HepG2 (cell line): ENCODE measurements around the gene FAM181A. TPM values are rescaled to one million over a fixed set of nuclear protein-coding genes. Genes with fewer than 3 reads are reported as not detected.

Experiments
- CREB1 ChIP-seq, 2 experiments: fragments of 450-650 bp in 1 of 2; IDR thresholded peaks; 2 replicates each; pipeline ENCODE4 v1.6.1; 2016 to 2017; ENCODE audit warnings: control low read depth in 1 of 2, mild to moderate bottlenecking in 1 of 2, missing compliant biosample characterization in 1 of 2, missing genetic modification characterization in 1 of 2
- ETV5 ChIP-seq: IDR thresholded peaks from 2 replicates; pipeline ENCODE4 v1.6.1; 2018; ENCODE audit warnings: missing biosample characterization, missing genetic modification reagents, inconsistent platforms, borderline replicate concordance
- FOSL1 ChIP-seq: sonication (generic); formaldehyde crosslinking; IDR thresholded peaks from 2 replicates; pipeline ENCODE4 v1.9.0; 2021; ENCODE audit warnings: missing genetic modification reagents, borderline replicate concordance
- HMG20B ChIP-seq: conservative IDR thresholded peaks from 2 replicates; pipeline ENCODE4 v1.6.1; 2016; ENCODE audit warnings: missing genetic modification reagents, missing compliant biosample characterization
- HOXA5 ChIP-seq: sonication (generic); formaldehyde crosslinking; IDR thresholded peaks from 2 replicates; pipeline ENCODE4 v1.4.0; 2020; ENCODE audit warnings: missing genetic modification reagents
- ISL2 ChIP-seq: sonication (generic); formaldehyde crosslinking; IDR thresholded peaks from 2 replicates; pipeline ENCODE4 v1.5.0; 2020; ENCODE audit warnings: missing genetic modification reagents
- JDP2 ChIP-seq: sonication (generic); formaldehyde crosslinking; IDR thresholded peaks from 2 replicates; pipeline ENCODE4 v1.8.1; 2022; ENCODE audit warnings: missing genetic modification reagents, borderline replicate concordance
- MEIS2 ChIP-seq: sonication (generic); formaldehyde crosslinking; IDR thresholded peaks from 2 replicates; pipeline ENCODE4 v1.9.0; 2021; ENCODE audit warnings: mild to moderate bottlenecking, missing genetic modification reagents
- NPAS2 ChIP-seq: sonication (generic); formaldehyde crosslinking; IDR thresholded peaks from 2 replicates; pipeline ENCODE4 v1.8.0; 2022; ENCODE audit warnings: mild to moderate bottlenecking, missing genetic modification reagents, borderline replicate concordance
- POGK ChIP-seq: sonication (generic); formaldehyde crosslinking; conservative IDR thresholded peaks from 2 replicates; pipeline ENCODE4 v1.8.0; 2022; ENCODE audit warnings: mild to moderate bottlenecking, moderate library complexity, missing genetic modification reagents
- RARA ChIP-seq: IDR thresholded peaks from 2 replicates; pipeline ENCODE4 v1.6.1; 2016; ENCODE audit warnings: missing genetic modification reagents, missing compliant biosample characterization
- RBAK ChIP-seq: sonication (generic); formaldehyde crosslinking; IDR thresholded peaks from 2 replicates; pipeline ENCODE4 v1.5.1; 2020; ENCODE audit warnings: mild to moderate bottlenecking, missing genetic modification reagents
- RBFOX2 ChIP-seq: fragments of 200-400 bp; formaldehyde crosslinking; IDR thresholded peaks from 2 replicates; pipeline ENCODE4 v1.6.1; 2017; ENCODE audit warnings: low read depth, mild to moderate bottlenecking, low read length
- SOX5 ChIP-seq: IDR thresholded peaks from 2 replicates; pipeline ENCODE4 v1.6.1; 2016; ENCODE audit warnings: borderline replicate concordance
- TOPORS ChIP-seq: sonication (generic); formaldehyde crosslinking; IDR thresholded peaks from 2 replicates; pipeline ENCODE4 v1.8.0; 2023; ENCODE audit warnings: mild to moderate bottlenecking, missing genetic modification reagents
- ZBTB38 ChIP-seq: sonication (generic); formaldehyde crosslinking; IDR thresholded peaks from 2 replicates; pipeline ENCODE4 v1.5.1; 2020; ENCODE audit warnings: mild to moderate bottlenecking, missing genetic modification reagents
- ZKSCAN8 ChIP-seq: IDR thresholded peaks from 2 replicates; pipeline ENCODE4 v1.6.1; 2016; ENCODE audit warnings: borderline replicate concordance, missing genetic modification reagents, missing compliant biosample characterization
- ZNF235 ChIP-seq: sonication (generic); formaldehyde crosslinking; IDR thresholded peaks from 2 replicates; pipeline ENCODE4 v1.8.1; 2023; ENCODE audit warnings: mild to moderate bottlenecking, missing genetic modification reagents, borderline replicate concordance
- ZNF34 ChIP-seq: sonication (generic); formaldehyde crosslinking; IDR thresholded peaks from 2 replicates; pipeline ENCODE4 v1.4.0; 2020; ENCODE audit warnings: mild to moderate bottlenecking, missing genetic modification reagents, borderline replicate concordance
- ZNF629 ChIP-seq: sonication (generic); formaldehyde crosslinking; conservative IDR thresholded peaks from 2 replicates; pipeline ENCODE4 v1.5.0; 2020; ENCODE audit warnings: missing genetic modification reagents
- ZNF7 ChIP-seq: IDR thresholded peaks from 2 replicates; pipeline ENCODE4 v1.6.1; 2016; ENCODE audit warnings: missing biosample characterization, missing genetic modification reagents
- ZSCAN9 ChIP-seq: IDR thresholded peaks from 2 replicates; pipeline ENCODE4 v1.6.1; 2016; ENCODE audit warnings: borderline replicate concordance
- polyA plus RNA-seq, 8 experiments: library from polyadenylated mRNA; depleted of rRNA in 3 of 8; stranded (reverse) in 7 of 8; unstranded in 1 of 8; fragments of >200 nt; fragmentation: Illumina TruSeq in 4 of 8; extraction: Trizol in 4 of 8; gene quantifications; 2 replicates each; pipeline versions ENCODE4 v1.2.1 to v1.2.3, GENCODE V29; 2011 to 2016; ENCODE audit warnings: low read depth in 4 of 8, missing spikeins in 1 of 8, mixed read lengths in 1 of 8; ENCODE audit not compliant: insufficient read depth in 1 of 8
- total RNA-seq, 5 experiments: library from RNA; depleted of rRNA; stranded (reverse); fragments of >200 nt; fragmentation: Illumina TruSeq; extraction: Trizol; gene quantifications; 2 replicates each; pipeline ENCODE4 v1.2.3, GENCODE V29; 2016; ENCODE audit warnings: low read depth in 1 of 5
- TF ChIP-seq, protein P1 (sequence below): sonication (generic); formaldehyde crosslinking; conservative IDR thresholded peaks from 2 replicates; pipeline ENCODE4 v1.4.0; 2020; ENCODE audit warnings: mild to moderate bottlenecking, missing genetic modification reagents, moderate library complexity

Gene FAM181A
- total and polyA plus RNA-seq, 2 of the 13 experiments (the other 11 are each of a cell fraction or from before 2014, with no cell fraction given): 1.1 to 1.5 TPM

GRCh38 chr14:93905623-93906022 lies 21.5 kb upstream of the FAM181A start (continued):
- no peak for TF ChIP-seq RBFOX2
- TF ChIP-seq HOXA5: peak; percentile 26; the same call in 1 of the 2 replicates
- TF ChIP-seq FOSL1: peak; percentile 48; the same call in 1 of the 2 replicates
- TF ChIP-seq ZNF629 (CRISPR knock-in tag): 0 out of 2 replicates have a peak, but pooled peaks have one; percentile 28
- no peak for TF ChIP-seq ZNF235 (CRISPR knock-in tag)
- TF ChIP-seq TOPORS (CRISPR knock-in tag): no peak
- TF ChIP-seq POGK (CRISPR knock-in tag): no peak
- TF ChIP-seq ETV5 (CRISPR knock-in tag): peak; percentile 76; the same call in 1 of the 2 replicates
- TF ChIP-seq, protein P1, sequence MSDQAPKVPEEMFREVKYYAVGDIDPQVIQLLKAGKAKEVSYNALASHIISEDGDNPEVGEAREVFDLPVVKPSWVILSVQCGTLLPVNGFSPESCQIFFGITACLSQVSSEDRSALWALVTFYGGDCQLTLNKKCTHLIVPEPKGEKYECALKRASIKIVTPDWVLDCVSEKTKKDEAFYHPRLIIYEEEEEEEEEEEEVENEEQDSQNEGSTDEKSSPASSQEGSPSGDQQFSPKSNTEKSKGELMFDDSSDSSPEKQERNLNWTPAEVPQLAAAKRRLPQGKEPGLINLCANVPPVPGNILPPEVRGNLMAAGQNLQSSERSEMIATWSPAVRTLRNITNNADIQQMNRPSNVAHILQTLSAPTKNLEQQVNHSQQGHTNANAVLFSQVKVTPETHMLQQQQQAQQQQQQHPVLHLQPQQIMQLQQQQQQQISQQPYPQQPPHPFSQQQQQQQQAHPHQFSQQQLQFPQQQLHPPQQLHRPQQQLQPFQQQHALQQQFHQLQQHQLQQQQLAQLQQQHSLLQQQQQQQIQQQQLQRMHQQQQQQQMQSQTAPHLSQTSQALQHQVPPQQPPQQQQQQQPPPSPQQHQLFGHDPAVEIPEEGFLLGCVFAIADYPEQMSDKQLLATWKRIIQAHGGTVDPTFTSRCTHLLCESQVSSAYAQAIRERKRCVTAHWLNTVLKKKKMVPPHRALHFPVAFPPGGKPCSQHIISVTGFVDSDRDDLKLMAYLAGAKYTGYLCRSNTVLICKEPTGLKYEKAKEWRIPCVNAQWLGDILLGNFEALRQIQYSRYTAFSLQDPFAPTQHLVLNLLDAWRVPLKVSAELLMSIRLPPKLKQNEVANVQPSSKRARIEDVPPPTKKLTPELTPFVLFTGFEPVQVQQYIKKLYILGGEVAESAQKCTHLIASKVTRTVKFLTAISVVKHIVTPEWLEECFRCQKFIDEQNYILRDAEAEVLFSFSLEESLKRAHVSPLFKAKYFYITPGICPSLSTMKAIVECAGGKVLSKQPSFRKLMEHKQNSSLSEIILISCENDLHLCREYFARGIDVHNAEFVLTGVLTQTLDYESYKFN (CRISPR knock-in tag): peak; percentile 83
- TF ChIP-seq ZNF7 (CRISPR knock-in tag): no peak
- peak; percentile 19; the same call in 1 of the 2 replicates for TF ChIP-seq MEIS2 (CRISPR knock-in tag)
- TF ChIP-seq NPAS2 (CRISPR knock-in tag): no peak
- peak; percentile 49; the same call in 1 of the 2 replicates for TF ChIP-seq ZSCAN9 (CRISPR knock-in tag)
- TF ChIP-seq HMG20B: 0 out of 2 replicates have a peak, but pooled peaks have one; percentile 57
- 0 out of 2 replicates have a peak, but pooled peaks have one; percentile 38 for TF ChIP-seq ZBTB38
- TF ChIP-seq ZKSCAN8: peak; percentile 50; the same call in 1 of the 2 replicates
- TF ChIP-seq ISL2 (CRISPR knock-in tag): peak; percentile 95
- peak; percentile 73; the same call in 1 of the 2 replicates for TF ChIP-seq SOX5 (CRISPR knock-in tag)
- TF ChIP-seq JDP2 (CRISPR knock-in tag): no peak
- TF ChIP-seq RARA (CRISPR knock-in tag): 0 out of 2 replicates have a peak, but pooled peaks have one; percentile 35
- no peak for TF ChIP-seq RBAK (CRISPR knock-in tag)
- TF ChIP-seq CREB1 (IDR thresholded peaks at IDR 0.05): no peak
- no peak for TF ChIP-seq CREB1 (CRISPR knock-in tag; IDR thresholded peaks at IDR 0.05)
- TF ChIP-seq ZNF34 (CRISPR knock-in tag): no peak
